OCI-LY1 (cell line): ENCODE results near the gene B4GALT6.

Experiments
- EZH2 ChIP-seq: fragments of 200-600 bp; sonication (generic), shearing (Covaris generic); IDR thresholded peaks from 2 replicates; pipeline ENCODE4 v1.8.0; 2017; ENCODE audit warnings: borderline replicate concordance, mixed run types, mild to moderate bottlenecking, antibody characterized with exemption, low read length, moderate library complexity, mixed read lengths
- TF ChIP-seq, protein P1 (sequence below): fragments of 200-600 bp; sonication (generic), shearing (Covaris generic); IDR thresholded peaks from 2 replicates; pipeline ENCODE4 v1.5.1; 2017; ENCODE audit warnings: mild to moderate bottlenecking, antibody characterized with exemption, low read length, moderate library complexity, mixed read lengths

DNA sequence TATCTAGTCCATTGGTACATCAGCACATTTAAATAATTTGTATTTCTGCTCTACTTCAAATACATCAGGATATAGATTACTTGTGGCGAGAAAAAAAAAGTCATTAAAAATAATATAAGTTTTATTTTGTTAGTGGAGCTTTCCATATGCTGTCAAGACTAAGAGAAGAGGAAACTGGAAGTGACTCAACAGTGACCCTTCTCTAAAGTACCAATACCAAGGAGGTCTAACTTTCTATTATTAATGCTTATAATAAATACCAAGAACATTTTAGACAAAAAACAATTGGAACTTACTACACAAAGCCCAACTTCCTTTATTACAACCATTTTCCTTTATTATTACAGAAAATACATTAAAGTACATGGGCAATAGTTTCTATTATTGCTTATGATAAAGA is 52.9 kb downstream of the B4GALT6 start:
- TF ChIP-seq, protein P1, sequence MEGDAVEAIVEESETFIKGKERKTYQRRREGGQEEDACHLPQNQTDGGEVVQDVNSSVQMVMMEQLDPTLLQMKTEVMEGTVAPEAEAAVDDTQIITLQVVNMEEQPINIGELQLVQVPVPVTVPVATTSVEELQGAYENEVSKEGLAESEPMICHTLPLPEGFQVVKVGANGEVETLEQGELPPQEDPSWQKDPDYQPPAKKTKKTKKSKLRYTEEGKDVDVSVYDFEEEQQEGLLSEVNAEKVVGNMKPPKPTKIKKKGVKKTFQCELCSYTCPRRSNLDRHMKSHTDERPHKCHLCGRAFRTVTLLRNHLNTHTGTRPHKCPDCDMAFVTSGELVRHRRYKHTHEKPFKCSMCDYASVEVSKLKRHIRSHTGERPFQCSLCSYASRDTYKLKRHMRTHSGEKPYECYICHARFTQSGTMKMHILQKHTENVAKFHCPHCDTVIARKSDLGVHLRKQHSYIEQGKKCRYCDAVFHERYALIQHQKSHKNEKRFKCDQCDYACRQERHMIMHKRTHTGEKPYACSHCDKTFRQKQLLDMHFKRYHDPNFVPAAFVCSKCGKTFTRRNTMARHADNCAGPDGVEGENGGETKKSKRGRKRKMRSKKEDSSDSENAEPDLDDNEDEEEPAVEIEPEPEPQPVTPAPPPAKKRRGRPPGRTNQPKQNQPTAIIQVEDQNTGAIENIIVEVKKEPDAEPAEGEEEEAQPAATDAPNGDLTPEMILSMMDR, result no peak
- no peak for TF ChIP-seq EZH2
